GM18499 (cell line): ENCODE measurements around the gene IRF8.
"Not testable (repeated sequence)": the region's sequence is repeated elsewhere in the genome, so short reads cannot be mapped to it uniquely, and the experiment has no call there.

ENCODE experiments used
- ATAC-seq: cut with Tn5 transposase; IDR thresholded peaks from one replicate; pipeline ENCODE4 v1.9.1; 2021; ENCODE audit warnings: moderate number of reproducible peaks; ENCODE audit not compliant: insufficient read depth, unreplicated experiment

IRF8 gene

DNA sequence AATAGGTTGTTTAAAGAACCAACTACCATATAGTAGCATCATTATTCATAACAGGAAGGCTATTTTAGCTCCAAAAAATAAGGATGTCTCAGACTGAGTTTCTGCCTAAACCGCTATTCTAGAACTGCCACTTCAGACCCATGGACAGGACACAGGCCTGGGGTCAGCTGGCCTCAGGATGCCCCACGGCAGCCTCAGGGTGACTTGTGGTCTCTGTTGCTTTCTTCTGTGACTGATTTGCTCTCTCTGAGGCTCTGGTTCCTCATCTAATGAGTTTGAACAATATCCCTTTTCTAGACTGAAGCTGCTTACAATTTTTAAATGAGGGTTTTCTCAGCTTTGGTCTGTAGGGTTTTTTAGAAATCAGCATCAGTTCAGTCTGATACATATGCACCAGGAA is 31.8 kb upstream of the IRF8 start:
- ATAC-seq = no peak

DNA sequence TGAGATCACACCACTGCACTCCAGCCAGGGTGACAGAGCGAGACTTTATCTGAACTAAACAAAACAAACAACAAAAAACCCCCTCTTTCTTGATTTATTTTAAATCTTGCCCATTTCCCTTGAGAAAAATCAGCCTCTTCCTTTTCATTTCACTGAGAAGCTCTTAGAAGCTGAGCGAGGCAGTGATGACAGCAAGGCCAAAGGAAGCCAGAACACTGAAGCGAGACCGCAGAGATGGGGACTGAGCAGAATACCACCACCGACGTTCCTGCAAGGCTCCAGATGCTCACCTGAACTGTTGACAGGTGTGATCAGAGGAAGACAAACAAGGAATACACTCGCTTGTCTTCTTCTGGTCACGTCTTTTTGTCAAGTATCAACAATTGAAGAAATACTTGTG is 30.5 kb upstream of the IRF8 start:
- ATAC-seq = no peak

DNA sequence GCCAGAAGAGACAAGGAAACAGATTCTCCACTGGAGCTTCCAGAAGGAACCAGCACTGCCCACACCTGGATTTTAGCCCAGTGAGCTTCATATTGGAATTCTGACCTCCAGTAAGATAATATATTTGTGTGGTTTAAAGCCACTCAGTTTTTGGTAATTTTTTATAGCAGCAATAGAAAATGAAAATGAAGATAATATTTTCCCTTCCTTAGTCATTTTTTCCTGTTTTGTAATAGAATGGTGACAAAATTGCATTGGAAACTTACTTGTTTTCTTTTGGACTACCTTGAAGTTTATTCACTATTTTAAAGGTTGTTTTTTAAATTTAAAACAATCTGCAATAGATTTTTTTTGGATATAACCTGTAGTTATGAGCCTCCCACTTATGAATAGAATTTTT is 29.8 kb upstream of the IRF8 start:
- no peak for ATAC-seq

DNA sequence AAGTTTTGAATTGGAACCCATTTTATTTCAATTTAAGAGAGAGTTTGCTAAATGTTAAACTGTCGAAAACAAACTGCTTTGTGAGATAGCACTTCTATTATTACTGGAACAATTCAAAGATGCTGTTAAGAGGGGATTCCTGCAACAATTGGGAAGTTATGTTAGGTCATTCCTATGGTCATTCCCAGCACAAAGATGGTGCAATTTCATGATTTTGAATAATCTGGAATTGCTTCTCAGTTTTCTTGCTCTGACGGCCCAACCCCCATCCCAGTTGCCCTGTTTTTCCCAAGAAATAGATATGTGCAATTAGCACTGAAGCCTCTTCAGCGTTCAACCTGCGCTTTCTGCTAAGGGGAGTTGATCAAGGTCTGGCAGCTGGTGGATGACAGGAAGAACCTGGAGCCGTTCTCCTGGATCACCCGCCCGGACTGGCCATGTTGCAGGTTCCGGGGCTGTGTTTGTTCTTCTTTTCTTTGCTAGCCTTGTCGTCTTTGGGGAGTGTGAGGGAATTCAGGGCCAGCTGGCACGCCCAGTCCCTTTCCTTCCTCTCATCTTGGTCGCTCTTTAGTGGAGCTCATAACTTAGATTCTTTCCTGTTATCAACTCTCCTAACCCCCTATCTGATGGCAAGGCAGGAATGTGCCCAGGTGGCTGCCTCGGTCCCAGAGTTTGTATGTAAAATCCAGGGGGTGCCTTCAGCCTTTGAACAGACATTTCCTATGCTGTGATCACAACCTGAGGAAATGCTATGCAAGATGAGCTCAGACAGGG is 29.0 kb upstream of the IRF8 start:
- no peak for ATAC-seq

DNA sequence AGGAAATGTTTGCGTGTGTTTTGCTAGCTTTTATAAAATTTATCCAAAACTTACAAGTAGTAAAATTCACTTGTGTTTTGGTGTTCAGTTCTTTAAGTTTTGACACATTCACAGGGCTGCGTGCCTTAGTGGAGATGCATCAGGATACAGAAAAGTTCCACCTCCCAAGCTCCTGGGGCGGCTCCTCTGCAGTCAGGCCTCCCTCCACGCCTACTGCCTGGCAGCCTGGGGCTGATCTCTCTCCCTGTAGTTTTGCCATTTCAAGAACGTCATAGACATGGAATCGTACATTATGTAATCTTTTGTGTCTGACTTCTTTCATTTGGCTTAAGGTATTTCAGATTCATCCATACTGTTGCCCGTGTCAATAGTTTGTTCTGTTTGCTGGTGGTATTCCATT is 27.2 kb upstream of the IRF8 start:
- ATAC-seq = no peak

DNA sequence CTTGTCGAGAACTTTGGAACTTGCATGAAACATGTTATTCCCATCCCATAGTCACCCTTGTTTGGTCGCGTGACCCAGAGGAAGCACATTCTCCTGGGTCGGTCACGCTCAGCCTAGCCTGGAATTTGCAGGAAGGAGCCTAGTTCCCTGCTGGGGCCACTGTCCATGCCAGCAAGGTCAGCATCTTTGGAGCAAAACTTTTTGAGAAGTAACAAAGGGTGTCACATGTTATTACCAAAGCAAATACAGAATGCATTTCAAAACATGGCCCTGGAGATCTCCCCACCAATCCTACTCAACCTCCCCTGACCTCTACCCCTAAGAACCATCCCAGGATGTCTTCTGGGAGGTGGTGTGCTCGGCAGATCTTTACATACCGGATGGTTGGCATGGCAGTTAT is 26.2 kb upstream of the IRF8 start:
- ATAC-seq = no peak

DNA sequence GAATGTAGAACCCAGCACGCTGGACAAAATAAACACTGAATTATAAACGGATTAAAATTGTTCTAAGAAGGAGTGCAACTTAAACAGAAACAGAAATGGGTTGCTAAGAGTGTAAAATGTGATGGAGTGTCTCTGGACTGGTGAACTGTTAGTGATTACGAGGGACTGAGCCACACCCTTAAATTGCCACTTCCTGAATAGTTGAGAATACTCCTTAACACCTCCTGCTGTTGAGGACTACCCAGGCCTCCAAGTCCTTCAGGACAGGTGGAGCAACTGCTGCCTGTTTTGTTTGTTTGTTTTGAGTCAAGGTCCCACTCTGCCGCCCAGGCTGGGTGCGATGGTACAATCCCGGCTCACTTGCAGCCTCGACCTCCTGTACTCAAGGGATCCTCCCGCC is 25.8 kb upstream of the IRF8 start:
- no peak for ATAC-seq

DNA sequence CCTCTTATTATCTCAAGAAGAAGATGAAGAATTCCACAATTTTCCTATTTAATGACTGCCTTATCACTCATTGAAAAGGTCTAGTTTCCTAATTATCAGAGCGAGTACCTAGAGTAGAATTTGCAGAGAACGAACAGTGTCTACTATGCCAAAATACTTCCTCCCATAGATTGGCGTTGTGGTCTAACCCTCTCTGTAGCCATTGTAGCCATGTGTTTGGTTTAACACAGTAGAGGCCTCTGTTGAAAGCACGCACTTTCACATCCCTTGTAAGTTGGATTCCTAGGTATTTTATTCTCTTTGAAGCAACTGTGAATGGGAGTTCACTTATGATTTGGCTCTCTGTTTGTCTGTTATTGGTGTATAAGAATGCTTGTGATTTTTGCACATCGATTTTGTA is 24.9 kb upstream of the IRF8 start:
- ATAC-seq = not testable (repeated sequence)

DNA sequence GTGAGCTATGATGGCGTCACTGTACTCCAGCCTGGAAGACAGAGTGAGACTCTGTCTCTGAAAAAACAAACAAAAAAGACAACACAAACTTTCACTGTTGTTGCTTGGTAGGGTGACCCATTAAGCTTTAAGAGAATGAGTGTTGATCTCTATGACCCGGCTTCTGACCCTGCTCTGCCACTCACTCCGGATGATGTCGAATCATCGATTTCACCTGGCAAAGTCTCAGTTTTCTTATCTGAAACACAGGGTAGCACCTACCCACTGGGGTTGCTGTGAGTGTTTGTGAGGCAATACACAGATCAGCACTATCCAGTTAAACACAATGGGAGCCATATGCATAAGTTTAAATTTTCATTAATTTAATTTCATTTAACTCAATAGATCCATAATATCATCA is 20.6 kb upstream of the IRF8 start:
- no peak for ATAC-seq

DNA sequence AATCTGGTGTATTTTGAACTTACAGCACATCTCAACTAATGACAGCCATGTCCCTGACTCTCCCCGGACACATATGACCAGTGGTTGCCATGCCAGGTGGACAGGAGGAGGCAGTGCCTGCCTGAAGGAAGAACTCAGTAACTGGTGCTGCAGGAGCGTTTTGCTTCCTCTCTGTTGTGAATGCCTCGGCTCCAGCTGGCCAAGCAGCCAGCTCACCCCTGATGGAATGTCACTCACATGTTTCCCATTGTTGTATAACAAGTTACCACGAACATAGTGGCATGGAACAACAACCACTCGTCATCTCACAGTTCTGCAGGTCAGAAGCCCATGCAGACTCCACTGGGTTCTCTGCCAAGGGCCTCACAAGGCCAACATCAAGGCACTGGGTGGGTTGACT is 20.1 kb upstream of the IRF8 start:
- ATAC-seq = no peak

DNA sequence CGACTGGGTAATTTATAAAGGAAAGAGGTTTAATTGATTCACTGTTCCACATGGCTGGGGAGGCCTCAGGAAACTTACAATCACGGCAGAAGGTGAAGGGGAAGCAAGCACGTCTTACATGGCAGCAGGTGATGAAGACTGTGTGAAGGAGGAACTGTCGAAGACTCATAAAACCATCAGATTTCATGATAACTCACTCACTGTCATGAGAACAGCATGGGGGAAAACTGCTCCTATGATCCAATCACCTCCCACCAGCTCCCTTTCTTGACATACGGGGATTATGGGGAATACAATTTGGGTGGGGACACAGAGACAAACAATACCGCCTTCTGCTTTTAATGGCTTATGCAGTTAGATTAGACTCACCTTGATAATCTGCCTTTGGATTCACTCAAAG is 19.4 kb upstream of the IRF8 start:
- ATAC-seq = no peak

DNA sequence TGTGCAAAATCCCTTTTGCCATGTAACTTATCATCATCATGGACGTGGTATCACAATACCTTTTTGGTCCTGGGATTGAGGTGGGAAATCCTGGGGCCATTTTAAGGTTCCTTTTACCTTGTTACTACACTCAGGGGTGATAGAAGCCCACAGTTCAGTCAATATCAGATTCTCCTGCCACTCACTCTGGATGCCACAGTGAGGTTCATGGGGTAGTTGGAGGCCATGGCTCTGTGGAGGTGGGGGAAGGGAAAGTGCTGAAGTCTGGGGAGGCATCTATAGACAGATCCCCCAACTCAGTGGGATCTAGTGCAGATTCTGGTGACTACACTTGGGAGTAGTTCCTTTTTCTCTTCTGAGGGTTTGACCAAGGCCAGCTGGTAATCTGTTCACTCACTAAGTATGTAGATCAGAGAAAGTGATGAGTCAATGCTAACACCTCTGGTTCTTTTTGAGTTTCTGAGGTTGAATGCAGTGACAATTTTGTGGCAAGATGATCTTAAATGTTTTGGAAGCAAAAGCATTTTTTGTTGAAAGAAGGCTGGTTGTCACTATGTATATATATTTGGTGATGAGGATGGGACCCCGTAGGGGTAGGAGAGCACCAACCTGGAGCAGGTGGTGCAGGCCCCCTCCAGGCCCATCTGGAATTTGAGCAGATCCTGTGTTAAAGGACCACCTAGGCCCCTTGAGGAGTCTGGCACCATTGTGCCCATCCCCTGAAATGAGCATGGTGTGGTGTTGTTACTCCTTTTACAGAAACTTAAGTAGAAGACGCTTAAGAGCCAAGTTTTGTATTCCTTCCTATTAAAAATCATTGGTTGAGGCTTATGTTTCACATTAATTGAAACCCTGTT is 18.8 kb upstream of the IRF8 start:
- ATAC-seq = no peak

DNA sequence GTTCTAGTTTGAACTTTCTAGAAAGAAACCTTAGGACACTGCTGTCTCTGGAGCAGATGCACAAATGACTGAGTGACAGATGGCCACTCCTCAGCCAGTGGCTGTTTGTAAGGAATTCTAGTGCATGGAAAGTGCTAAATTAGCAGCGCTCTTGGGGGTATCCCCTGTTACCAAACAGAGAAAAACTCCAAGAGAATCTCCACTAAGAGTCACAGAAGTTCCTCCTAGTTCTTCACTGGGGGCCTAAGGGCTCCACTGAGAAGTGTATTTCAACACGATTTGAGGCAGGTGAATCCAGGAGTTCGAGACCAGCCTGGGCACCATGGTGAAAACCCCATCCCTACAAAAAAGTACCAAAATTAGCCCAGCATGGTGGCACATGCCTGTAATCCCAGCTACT is 18.1 kb upstream of the IRF8 start:
- no peak for ATAC-seq

DNA sequence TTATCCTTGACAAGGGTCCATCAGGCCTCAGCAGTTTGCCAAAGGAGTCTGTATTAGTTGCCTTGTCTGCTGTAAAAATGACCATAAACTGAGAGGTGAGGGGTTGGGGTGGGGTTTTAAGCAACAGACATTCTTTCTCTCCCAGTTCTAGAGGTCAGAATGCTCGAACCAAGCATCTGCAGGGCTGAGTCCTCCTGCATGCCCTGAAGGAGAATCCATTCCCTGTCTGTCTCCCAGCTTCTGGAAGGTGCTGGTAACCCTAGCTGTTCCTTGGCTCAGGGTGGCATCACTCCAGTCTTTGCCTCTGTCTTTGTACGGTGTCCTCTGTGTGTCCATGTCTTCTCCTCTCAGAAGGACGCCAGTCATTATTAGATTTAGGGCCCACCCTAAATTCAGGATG is 17.5 kb upstream of the IRF8 start:
- no peak for ATAC-seq

DNA sequence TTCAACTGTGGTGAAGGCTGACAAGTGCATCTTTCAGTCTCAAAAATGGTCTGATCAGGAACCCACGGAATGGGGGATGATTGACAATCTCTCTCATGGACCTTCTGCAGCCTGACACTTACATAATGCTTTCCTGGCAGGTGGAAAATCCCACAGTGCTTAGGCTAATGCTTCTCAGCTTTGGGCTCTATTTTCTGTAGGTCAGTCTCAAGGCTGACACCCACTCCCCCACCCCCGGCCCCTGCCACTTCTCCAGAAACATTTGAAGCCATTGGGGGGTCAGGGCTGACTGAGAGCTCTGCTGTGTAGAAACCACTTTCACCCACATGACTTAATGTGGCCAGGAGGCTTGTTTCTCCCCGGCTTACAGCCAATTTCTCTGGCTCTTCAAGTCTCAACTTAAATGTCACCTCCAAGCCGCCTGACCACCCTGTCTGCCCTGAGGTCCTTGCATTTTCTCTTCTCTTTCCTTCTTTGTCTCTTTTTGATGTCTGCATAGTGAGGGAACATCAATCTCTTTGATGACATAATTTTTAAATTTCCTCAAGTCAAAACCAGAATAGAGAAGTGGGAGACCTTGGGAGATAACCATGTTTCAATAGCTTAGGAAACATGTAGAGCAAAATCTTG is 16.7 kb upstream of the IRF8 start:
- ATAC-seq = no peak

DNA sequence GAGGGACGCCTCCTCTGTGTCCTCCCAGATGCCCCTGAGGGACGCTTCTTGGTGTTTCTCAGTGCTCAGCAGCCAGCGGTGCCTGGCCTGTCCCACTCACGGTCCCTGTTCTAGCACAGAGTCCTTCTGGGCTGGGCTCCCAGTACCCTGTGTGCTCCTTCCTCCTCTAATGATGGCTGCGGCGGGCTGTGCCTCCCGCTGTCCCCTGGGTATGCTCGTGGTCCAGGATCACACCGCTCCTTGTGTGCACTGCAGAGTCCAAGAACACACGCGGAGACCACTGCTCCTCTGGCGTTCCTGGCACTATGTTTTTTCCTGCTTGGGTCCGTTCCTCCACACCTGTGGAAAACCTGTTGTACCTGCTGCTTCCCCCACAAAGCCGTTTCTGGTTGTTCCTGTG is 15.1 kb upstream of the IRF8 start:
- no peak for ATAC-seq

DNA sequence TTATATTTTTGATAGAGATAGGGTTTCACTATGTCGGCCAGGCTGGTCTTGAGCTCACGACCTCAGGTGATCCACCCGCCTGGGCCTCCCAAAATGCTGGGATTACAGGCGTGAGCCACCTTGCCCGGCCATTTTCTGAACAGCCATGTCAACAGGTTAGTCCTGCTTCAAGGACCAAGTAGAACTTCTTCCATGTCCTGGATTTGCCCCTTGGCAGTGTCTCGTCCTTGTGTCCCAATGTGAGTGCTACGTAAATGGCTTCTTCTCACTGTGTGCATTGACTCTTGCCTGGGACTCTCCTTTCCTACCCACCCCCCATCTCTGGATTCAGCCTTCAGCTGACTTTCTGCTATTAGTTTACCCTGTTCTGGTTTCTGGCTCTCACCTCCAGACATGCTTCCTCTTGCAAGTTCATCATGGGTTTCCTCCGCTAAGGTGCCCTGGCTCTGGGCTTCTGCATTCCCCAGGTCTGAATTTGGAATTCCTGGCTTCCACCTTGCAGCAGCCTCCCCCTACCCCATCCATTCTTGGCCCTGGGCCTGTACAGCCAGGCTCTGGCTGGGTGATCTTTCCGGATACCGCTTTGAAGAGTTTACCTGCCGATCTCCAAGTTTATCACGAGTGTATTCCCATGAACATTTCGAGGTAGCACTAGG is 14.0 kb upstream of the IRF8 start:
- ATAC-seq = no peak

DNA sequence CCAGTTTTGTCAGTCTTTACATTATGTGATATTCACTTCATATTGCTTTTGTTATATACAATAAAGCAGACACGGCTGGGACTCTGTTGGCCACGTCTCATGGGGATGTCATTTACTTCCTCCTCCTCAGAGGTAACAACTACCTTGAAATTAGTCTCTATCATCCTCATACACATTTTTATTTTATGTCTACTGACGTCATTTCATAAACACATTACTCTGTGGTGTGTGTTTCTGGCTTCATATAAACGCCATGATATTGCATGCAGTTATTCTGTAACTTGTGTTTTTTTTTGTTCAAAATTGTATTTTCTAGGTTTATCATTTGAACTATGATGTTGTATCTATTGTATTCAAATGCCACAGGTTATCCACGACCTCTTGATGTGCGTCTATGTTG is 13.4 kb upstream of the IRF8 start:
- ATAC-seq = no peak

DNA sequence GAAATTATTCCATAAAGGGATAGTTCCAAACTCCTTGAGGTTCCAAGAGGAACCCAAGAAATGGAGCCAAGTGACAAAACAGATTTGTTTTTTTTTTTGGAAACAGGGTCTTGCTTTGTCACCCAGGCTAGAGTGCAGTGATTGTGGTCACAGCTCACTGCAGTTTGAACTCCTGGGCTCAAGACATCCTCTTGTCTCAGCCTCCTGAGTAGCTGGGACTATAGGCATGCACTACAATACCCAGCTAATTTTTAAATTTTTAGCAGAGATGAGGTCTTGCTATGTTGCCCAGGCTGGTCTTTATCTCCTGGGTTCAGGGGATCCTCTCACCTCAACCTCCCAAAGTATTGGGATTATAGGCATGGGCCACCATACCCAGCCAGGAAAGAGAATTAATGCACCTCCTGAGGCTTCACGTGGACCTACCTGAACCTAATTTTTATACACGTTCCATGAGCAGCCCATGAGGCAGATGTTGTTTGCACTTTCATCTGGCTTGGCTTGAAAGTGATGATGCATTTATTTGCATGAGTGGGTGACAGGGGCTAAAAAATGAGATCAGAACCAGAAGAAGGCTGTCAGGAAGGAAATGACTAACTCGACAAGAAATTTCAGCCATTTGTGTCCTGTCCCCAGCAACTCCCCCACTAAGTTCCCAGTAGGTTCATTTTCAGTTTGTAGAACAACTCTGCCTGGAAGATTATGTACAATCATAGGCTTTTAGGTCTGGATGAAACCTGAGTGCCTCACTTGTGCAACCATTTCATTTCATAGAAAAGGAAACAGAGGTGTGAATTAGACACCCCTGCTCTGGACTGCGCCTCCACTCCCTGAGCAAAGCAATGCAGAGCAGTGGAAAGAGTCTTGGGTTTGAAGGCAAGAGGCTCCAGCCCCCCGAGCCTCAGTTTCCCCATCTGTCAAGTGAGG is 10.3 kb upstream of the IRF8 start:
- peak; percentile 67 for ATAC-seq
